ENCODE measurements around the gene AUP1.

Gene AUP1

DNA sequence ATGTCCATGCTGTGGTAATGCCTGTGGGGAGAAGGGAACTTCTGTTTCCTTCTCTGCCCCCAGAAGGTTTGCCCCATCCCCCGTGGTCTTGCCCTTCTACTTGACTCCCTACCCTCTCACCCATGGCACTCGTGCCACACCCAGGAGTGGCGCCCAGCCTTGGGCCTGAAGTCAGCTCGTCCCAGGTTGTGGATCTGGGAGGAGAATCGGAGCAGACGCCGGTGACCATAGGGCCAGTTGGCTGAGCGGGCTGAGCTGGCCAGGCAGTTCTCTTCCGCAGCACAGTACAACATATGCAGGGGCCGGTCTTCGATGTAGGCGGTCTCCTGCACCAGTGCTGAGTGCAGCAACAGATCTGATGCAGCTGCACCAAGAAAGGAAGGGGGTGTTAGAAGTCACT, 4.9 kb upstream of the AUP1 start:
- FAIRE-seq, result no peak

DNA sequence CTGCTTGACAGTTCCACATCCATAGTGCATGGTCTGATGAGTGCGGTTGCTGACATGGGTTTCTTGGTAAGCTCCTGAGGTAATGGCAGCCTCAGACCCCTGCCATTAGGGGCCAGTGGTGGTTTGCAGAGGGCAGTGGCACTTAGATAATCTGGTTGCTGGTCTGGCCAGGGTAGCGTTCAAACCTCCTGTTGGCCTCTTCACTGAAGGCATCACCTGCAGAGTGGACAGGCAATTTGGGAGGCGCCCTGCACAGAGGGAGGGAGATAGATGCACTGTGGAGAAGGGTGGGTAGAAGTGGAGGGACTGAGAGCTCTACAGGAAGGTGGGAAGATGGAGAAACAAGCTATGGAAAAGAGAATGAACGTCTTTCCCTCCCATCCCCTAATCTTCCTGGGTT, 4.0 kb upstream of the AUP1 start:
- FAIRE-seq, result no peak

DNA sequence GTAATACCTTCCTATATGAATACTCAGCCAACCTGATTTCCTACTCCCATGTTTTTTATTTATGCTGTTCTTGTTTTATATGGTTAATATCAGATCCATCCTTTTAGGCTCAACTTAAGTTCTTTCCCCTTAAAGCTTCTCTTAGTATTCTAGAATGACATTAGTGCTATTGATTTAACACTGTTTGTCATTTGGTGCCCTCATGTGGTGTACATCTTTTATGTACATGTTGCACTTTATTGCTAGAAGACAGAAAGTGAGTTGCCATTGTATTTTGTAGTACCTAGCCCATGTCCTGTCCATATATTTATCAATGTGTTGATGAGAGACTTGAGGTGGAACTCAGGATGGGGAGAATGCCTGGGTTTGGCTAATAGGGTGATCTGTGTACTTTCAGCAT, 2.7 kb upstream of the AUP1 start:
- FAIRE-seq, result no peak

DNA sequence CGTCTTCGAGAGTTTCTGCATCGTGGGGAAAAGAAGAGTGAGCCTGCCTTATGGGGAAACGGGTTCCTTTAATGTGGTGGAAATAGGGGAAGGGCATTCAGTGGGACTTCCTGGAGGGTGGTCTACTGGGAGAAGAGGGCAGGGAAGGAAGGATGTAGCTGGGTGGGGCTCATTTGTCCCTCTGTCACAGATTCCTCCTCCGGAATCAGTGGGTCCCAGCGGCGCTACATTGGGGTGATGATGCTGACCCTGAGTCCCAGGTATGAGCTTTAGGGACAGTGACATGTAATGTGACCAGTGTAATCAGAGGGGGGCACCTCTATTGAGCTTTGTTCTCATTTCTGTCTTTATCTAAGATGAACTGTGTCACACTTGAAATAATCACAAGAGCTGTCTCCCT, 2.2 kb upstream of the AUP1 start:
- no peak for FAIRE-seq

DNA sequence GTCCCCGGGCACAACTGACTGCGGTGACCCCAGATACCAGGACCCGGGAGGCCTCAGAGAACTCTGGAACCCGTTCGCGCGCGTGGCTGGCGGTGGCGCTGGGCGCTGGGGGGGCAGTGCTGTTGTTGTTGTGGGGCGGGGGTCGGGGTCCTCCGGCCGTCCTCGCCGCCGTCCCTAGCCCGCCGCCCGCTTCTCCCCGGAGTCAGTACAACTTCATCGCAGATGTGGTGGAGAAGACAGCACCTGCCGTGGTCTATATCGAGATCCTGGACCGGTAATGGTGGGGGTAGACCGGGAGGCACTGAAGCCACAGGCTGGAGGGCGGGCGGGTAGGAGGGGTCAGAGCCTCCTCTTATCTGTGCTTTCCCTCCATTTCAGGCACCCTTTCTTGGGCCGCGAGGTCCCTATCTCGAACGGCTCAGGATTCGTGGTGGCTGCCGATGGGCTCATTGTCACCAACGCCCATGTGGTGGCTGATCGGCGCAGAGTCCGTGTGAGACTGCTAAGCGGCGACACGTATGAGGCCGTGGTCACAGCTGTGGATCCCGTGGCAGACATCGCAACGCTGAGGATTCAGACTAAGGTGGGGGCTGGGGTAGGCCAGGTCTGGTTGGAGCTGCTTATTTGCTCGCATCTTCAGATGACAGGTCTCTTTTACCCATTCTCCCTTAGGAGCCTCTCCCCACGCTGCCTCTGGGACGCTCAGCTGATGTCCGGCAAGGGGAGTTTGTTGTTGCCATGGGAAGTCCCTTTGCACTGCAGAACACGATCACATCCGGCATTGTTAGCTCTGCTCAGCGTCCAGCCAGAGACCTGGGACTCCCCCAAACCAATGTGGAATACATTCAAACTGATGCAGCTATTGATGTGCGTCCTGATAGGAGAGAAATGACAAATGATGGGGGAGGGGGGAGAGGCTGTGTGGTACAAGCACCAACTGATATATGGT, 1.0 kb upstream of the AUP1 start:
- FAIRE-seq, result no peak

DNA sequence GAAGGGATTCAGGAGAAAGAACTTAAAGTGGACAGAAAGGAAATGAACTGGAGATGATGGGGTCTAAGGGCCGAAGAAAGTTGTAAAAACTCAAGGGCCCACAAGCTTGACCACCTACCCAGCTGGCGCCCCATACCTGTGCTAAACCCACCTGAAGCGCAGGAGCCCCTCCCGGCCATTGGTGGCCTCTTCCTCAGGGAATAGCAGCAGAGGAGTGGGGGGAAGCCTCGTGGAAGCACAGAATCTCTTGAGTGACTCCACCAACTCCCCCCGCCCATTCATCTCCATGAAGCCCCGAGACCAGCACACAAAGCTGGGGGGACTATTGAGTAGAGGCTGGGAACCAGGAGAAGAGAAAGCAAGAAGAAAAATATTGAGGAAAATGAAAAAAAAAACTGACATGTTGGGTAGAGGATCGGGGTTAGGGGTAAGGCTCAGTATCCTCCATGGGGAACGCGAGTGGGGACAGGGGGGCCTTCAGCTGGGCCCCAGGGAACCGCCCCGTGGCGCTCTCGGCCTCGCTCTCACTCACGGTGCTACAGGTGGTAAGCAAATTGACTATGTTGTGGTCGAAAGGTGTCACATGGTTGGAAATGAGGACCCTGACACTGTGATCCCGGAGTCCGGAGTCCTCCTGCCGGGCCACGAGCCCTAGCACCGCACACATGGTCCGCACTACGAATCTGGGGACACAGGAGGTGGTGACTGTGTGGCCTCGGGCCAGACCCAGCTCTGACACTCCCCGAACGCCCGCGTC, 728 bp downstream of the AUP1 start:
- FAIRE-seq, result no peak

DNA sequence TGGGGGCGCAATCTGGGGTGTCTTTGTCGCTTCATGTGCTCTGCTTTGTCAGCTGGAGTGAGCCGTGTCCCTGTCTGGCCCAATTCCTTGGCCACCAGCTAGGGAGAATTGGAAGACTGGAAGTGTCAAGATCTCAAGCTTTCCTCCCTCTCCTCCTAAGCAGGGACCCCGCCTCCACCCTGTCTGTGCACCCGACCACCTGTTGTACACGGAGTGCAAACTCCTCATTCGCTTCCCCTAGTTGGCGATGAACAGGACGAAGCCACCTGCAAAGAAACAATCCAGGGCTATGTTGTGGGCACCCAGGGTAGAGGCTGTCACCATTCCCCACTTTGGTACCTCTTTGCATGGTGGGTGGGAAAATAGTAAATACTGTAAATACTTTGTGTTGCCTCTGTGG, 1.8 kb downstream of the AUP1 start:
- no peak for FAIRE-seq

DNA sequence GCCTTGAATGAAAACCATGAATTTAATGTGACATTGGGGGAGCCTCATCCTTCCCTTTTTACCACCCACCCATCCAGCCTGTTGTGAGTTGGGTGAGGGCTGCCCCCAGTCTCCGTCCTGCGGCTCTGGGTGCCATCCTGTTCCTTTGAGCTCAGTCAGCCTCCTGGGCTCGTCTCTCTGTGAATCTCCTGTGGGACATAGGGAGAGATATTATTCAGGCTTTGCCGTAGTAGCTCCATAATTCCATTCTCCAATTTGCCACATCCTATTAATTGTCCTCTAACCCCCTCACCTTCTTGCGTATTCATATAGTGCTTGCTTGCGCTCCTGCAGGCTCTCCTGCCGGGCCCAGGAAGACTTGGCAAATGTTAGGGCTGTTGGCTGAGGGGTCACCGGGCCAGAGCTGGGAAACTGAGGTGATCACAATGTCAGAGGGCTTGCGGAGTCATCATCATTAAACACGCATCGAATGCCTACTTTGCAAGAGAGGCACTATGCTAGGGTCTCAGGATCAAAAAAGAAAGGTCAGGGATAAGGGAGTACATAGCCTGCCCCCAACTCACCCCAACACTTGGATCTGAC, 2.8 kb downstream of the AUP1 start:
- no peak for FAIRE-seq

DNA sequence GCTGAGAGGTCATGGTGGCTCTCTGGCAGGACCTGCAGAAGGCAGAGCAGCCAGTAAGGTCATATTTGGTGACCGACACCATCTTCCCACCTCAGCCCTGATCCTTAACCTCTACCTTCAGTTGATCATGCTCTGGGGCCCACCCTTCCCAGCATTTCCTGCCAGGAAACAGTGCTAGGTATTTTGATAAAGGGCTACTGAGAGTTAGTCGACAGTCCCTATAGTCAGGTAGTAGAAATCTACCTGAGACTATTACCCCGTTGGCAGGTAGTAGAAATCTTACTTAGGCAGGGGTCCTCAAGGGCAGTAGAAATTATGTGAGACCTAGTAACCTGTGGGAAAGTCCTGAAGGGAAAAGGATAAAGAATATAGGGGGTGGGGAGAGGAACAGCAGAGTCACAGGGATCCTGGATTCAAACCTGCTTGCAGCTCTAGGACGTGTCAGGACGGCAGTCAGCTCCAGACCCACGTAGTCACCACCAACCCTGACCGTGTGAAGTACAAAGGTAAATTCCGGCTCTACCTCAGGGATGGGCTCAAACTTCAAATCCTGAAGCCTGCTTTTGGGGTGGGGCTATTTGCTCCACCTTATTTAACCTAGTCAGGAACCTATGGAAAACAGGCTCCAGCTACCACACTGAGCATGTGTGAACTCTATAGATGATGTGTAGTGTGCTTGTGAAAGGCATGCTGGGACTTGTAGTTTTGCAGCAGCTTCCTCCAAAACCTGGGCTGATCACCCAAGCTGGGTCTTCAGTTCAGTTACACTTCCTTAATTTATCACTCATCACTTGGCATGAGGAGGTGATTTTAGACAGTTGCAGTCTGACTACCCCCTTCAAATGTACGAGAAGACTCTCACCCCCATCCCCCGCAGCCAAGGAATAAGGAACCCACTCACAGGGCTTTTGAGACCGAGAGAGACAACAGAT, 3.5 kb downstream of the AUP1 start, which contains the start of gene DQX1:
DQX1 (minus strand) TSS at position 515 of the 932 bp plus-strand sequence; CDS start at position 13, 502 bp downstream.
- no peak for FAIRE-seq

DNA sequence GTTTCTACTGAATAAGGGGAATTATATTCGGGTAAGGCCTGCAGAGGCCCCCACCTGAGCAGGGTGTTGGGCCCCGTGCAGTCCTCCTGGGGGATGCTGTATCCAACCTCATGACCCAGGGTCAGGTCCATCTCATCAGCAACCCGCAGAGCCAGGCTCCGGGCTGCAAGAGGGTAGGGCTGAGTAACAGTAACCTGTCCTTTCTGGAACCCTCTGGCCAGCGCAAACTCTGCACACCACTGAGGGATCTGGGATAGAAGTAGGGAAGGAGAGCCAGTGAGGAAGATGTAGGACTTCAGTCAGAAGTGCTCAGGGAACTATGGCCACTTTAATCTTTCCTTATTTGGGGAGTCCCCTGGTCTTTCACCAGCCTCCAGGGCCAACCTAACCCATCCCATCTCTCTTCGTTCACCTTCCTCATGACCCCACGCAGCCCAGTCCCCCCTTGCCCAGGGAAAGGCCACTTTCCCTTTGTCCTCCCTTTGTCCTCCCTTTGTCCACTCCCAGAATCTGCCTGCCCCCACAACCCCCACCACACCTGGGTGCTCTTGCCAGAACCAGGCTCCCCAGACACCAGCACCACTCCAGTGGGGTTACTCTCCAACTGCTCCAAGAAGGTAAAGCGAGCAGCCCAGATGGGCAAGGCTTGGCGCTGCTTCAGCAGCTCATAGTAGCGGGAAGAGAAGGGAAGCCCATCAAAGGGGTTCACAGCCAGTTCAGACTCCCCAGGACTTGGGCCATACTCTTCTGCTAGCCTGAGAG, 4.4 kb downstream of the AUP1 start:
- no peak for FAIRE-seq

DNA sequence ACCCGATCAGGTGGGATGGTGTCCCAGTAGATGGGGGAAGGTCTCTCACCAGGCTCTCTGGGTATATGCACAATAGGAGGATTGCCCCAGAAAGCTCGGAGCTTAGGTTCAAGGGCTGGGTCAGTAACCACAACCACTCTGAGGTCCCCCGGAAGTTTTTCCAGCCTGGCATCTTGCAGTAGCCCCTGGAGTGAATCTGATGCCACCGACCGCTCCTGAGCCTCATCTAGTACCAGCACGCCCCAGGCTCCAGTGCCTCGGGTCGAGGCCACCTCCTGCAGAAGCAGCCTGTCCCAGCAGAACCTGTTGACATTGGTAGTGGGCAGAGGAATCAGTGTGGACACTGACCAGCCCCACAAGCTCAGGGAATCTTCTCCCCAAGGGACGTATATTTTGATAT, 5.5 kb downstream of the AUP1 start:
- FAIRE-seq, result no peak

DNA sequence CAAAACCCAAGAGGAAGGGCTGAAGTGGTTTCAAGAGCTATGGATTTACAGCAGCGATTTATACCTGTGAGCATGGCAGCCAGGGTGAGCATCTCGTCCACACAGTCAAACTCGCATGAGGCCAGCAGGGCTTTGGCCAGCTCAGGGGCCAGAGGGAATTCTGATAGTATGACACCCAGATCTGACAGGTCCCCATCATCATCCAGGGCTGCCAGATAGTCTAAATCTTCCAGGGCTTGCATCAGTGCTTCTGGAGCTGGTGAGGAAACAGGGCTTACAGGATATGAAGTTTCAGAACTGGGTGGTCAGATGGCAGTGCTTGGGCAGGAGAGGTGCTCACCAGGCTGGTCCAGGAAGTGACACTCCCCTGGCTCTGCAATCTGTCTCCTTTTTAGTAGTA, 7.0 kb downstream of the AUP1 start:
- no peak for FAIRE-seq

DNA sequence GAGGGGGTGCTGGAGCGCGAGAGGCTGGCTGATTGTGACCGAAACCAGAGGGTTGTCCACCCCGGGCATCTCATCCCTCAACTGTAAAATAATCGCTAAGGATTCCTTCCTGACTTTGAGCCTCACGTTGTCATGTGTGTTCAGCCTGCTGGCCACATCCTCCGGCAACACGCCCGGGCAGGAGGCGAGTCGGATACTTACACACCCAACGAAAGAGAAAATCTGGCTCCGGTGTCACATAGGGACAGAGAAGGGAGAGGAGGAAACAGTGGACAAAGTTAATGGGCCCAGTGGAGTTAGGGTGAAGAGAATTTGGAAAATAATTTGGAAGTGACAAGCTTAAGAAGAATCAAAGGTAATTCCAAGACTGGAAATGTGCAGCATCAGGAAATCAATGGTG, 12.9 kb downstream of the AUP1 start:
- no peak for FAIRE-seq

DNA sequence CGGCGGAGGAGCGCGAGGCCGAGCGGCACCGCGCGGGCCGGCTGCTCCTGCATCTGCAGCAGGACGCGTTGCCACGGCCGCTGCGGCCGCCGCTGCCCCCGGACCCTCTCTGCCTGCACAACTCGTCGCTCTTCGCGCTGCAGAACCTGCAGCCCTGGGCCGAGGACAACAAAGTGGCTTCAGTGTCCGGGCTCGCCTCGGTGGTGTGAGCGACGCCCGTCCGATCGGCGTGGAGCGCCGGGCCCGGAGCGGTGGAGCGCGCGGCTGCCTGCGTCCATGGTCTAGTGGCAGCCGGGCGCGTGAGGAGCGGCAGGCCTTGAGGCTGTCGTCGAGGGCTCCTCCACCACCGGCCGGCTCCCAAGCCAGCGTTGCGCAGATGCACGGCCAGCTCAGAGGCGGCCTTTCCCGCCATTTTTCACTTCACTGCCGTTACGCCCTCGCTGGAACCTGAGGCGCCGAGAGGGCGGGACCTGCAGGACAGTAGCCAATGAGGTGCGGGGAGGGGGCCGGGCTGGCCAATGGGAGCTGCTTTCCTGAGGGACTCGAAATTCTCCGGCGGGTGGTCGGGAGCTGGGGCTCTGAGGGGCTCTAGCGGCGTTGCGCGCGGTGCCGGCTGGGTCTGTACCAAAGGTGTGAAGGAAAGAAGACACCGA, 13.4 kb downstream of the AUP1 start:
- FAIRE-seq, result no peak

DNA sequence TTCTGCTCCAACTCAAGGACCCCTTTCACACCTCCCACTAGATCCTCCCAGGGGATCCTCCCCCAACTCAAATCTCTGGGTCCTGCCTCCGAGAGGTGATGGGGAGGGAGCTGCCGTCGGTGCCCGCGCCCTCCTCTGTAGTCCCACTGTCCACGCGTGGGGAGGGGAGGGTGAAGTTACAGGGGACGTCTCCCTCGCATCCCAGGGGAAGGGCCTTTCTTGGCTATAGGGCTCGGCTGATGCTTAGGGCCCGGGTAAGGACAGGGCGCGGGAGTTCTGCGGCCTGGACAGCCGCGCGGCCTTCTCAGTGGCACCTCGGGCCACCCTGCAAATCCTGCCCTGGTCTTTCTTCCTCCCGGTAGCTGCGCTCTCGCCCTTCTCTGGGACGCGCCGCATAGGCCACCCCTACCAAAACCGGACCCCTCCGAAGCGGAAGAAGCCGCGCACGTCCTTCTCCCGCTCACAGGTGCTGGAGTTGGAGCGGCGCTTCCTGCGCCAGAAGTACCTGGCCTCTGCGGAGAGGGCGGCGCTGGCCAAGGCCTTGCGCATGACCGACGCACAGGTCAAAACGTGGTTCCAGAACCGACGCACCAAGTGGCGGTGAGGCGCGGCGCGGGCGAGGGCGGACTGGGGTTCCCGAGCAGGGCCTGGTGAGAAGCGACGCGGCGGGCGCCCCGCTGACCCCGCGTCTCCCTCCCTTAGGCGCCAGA, 14.1 kb downstream of the AUP1 start:
- FAIRE-seq, result no peak

DNA sequence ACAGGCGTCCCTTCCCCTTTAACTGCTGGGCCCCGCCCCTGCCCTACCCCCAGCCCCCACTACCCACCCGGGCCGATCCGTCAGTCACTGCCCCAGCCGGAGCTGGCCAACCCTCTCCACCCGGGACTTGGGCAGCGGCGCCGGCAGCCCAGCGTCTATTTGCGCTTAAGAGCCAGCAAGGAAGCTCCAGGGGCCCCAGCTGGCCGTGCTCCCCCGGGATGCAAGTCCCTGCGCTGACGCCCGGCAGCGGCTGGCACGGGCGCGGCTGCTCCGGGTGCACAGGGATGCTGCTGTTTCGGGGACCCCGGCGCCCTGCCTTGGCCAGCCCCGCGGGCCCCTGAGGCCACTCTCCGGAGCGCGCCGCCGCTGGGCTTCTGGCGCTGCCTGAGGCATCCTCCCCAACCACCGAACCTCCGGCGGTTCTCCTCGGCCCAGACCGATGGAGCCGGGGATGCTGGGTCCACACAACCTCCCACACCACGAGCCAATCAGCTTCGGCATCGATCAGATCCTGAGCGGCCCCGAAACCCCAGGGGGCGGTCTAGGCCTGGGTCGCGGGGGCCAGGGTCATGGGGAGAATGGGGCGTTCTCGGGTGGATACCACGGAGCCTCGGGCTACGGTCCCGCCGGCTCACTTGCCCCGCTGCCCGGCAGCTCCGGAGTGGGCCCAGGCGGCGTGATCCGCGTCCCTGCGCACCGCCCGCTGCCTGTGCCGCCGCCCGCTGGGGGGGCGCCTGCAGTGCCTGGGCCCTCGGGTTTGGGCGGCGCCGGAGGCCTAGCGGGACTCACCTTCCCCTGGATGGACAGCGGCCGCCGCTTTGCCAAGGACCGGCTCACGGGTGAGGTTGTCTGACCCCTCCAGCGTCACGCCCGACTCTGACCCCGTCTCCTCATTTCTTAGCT, 14.9 kb downstream of the AUP1 start, which contains the start of gene TLX2:
TLX2 (plus strand) TSS at position 83 of the 903 bp plus-strand sequence; CDS start at position 440, 357 bp downstream.
- no peak for FAIRE-seq

DNA sequence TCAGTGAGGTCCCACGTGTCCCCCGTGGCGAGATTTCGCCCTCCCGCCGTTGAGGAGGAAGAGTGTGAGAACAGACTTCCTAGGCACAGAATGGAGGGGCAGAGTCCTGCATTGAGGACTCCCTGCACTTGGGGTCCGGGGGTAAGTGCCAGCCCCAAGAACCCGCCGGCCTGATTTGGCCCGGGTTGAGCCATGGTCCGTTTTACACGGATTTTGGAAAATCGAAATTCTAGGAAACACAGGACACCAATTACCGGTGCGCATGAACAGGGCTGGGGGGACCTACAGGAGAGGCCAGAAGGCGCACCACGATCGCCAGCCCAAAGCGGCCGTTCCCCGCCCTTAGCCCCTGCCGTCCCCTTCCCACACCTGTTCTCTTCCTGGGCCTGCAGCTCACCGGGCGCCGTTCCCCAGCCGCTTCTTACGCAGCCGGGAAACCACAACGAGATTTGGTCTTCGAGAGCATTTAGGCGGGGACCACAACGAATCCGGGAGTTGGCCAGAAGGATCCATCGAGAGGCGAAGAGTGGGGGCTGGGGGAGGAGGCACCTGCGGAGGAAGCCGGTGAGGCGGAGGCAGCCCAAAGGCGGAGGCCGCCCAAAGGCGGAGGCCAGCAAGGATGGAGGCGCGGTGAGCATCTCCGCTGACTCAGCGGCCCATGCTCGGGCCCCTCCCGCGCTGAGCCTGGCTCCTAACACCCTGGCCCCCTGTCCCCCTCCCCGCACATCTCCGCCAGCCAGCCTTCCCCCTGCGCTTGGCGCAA, 15.7 kb downstream of the AUP1 start:
- FAIRE-seq, result no peak

All from endometrium (tissue), 2 donors.